ENCODE results near the gene SPO11.

DNA sequence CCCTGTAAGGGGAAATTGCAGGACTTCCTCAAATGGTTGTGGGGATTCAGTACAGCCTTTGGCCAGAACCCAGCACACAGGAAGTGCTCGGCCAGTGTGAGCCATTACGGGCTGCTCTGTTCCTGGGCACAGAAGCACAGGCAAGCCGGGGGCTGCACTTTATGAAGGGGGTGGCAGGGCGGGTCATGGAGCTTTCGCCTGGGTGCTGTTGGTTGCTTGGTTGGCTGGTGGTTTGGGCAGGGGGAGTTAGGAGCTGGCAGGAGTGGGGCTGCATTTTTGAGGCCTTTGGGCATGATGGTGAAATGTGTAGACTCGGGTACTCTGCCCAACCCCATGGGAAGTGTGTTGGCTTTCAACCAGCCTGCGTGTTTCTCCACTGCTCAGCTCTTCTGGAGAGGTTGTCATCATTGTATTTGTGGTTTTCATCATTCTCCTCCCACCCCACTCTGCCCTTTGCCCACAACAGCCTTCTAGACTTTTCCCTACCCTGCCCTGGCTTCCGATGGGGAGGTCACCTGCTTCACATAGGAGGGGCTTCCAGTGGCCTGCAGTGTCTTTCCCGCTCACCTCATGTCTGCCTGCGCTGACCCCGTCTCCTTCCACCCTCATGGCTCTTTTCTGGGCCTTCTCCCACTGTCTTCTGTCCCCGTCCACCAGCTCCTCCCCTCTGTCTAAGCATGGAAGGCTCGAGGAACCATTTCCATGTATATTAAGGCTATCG, 45.5 kb downstream of the SPO11 start:
- TF ChIP-seq POLR2AphosphoS5 (IDR thresholded peaks at IDR 0.05): no peak
- TF ChIP-seq, protein P1, sequence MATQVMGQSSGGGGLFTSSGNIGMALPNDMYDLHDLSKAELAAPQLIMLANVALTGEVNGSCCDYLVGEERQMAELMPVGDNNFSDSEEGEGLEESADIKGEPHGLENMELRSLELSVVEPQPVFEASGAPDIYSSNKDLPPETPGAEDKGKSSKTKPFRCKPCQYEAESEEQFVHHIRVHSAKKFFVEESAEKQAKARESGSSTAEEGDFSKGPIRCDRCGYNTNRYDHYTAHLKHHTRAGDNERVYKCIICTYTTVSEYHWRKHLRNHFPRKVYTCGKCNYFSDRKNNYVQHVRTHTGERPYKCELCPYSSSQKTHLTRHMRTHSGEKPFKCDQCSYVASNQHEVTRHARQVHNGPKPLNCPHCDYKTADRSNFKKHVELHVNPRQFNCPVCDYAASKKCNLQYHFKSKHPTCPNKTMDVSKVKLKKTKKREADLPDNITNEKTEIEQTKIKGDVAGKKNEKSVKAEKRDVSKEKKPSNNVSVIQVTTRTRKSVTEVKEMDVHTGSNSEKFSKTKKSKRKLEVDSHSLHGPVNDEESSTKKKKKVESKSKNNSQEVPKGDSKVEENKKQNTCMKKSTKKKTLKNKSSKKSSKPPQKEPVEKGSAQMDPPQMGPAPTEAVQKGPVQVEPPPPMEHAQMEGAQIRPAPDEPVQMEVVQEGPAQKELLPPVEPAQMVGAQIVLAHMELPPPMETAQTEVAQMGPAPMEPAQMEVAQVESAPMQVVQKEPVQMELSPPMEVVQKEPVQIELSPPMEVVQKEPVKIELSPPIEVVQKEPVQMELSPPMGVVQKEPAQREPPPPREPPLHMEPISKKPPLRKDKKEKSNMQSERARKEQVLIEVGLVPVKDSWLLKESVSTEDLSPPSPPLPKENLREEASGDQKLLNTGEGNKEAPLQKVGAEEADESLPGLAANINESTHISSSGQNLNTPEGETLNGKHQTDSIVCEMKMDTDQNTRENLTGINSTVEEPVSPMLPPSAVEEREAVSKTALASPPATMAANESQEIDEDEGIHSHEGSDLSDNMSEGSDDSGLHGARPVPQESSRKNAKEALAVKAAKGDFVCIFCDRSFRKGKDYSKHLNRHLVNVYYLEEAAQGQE (IDR thresholded peaks at IDR 0.05; ENCODE audit: borderline replicate concordance): no peak
- TF ChIP-seq, protein P2, sequence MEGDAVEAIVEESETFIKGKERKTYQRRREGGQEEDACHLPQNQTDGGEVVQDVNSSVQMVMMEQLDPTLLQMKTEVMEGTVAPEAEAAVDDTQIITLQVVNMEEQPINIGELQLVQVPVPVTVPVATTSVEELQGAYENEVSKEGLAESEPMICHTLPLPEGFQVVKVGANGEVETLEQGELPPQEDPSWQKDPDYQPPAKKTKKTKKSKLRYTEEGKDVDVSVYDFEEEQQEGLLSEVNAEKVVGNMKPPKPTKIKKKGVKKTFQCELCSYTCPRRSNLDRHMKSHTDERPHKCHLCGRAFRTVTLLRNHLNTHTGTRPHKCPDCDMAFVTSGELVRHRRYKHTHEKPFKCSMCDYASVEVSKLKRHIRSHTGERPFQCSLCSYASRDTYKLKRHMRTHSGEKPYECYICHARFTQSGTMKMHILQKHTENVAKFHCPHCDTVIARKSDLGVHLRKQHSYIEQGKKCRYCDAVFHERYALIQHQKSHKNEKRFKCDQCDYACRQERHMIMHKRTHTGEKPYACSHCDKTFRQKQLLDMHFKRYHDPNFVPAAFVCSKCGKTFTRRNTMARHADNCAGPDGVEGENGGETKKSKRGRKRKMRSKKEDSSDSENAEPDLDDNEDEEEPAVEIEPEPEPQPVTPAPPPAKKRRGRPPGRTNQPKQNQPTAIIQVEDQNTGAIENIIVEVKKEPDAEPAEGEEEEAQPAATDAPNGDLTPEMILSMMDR (IDR thresholded peaks at IDR 0.05; ENCODE audit: poor library complexity, severe bottlenecking): no peak
- no peak for TF ChIP-seq SMC3 (conservative IDR thresholded peaks at IDR 0.05; ENCODE audit: poor library complexity)
- no peak for TF ChIP-seq EP300 (conservative IDR thresholded peaks at IDR 0.05; ENCODE audit: poor library complexity, severe bottlenecking)
- no peak for TF ChIP-seq EZH2 (IDR thresholded peaks at IDR 0.05; ENCODE audit: borderline replicate concordance, insufficient read depth, low read length, poor library complexity, severe bottlenecking)
- no peak for TF ChIP-seq TAF1 (IDR thresholded peaks at IDR 0.05; ENCODE audit: low read depth)
- TF ChIP-seq MXI1 (conservative IDR thresholded peaks at IDR 0.05; ENCODE audit: poor library complexity, severe bottlenecking): no peak
- TF ChIP-seq RAD21 (conservative IDR thresholded peaks at IDR 0.05): no peak
